Esophagus muscularis mucosa (tissue), 4 donors: ENCODE results near the gene TANGO2.

Source experiments
- EP300 ChIP-seq: sonication (generic); formaldehyde crosslinking; IDR thresholded peaks from one replicate; pipeline ENCODE4 v1.6.1; 2017; ENCODE audit warnings: antibody characterized with exemption
- POLR2A ChIP-seq: fragments of 450-650 bp; IDR thresholded peaks from one replicate; pipeline ENCODE4 v1.6.1; 2017; ENCODE audit warnings: antibody characterized with exemption, moderate library complexity, mild to moderate bottlenecking, low read depth
- POLR2AphosphoS5 ChIP-seq, 2 donors: sonication (generic); formaldehyde crosslinking; IDR thresholded peaks; one replicate each; pipeline ENCODE4 v1.6.1; 2017; ENCODE audit warnings: antibody characterized with exemption in 2 of 2
- TF ChIP-seq, protein P1 (sequence below), 3 experiments: fragments of 200-600 bp in 2 of 3; fragments of 450-650 bp in 1 of 3; sonication (generic) in 2 of 3; IDR thresholded peaks; one replicate each; pipeline ENCODE4 v1.5.1; 2017 to 2019; ENCODE audit warnings: antibody characterized with exemption in 3 of 3, mild to moderate bottlenecking in 2 of 3, moderate library complexity in 1 of 3

DNA sequence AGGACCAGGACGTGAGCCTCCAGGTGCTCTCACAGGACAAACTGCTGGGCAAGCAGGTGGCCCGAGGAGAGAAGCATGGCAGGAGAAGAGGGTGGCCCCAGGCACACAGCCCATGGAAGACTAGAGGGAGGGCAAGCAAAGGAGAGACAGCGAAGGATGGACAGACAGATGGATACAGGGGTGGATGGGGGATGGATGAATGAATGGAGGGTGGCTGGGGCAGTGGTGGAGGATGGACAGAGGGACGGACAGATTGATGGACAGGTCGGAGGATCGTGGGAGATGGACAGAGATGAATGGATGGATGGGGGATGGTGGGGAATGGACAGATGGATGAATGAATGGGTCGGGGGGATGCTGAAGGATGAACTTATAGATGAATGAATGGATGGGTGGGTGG, 27.0 kb upstream of the TANGO2 start:
- no peak for TF ChIP-seq POLR2AphosphoS5 (IDR thresholded peaks at IDR 0.05)
- TF ChIP-seq, protein P1, sequence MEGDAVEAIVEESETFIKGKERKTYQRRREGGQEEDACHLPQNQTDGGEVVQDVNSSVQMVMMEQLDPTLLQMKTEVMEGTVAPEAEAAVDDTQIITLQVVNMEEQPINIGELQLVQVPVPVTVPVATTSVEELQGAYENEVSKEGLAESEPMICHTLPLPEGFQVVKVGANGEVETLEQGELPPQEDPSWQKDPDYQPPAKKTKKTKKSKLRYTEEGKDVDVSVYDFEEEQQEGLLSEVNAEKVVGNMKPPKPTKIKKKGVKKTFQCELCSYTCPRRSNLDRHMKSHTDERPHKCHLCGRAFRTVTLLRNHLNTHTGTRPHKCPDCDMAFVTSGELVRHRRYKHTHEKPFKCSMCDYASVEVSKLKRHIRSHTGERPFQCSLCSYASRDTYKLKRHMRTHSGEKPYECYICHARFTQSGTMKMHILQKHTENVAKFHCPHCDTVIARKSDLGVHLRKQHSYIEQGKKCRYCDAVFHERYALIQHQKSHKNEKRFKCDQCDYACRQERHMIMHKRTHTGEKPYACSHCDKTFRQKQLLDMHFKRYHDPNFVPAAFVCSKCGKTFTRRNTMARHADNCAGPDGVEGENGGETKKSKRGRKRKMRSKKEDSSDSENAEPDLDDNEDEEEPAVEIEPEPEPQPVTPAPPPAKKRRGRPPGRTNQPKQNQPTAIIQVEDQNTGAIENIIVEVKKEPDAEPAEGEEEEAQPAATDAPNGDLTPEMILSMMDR (IDR thresholded peaks at IDR 0.05): no peak
- no peak for TF ChIP-seq POLR2A
- no peak for TF ChIP-seq EP300
